Measurements from ENCODE around the gene ANAPC4. TPM values are rescaled to one million over a fixed set of nuclear protein-coding genes. Genes with fewer than 3 reads are reported as not detected.

ANAPC4 gene
- total RNA-seq, 4 donors from 2014 or later = 16.9 to 72.1 (median 21.1) TPM

DNA sequence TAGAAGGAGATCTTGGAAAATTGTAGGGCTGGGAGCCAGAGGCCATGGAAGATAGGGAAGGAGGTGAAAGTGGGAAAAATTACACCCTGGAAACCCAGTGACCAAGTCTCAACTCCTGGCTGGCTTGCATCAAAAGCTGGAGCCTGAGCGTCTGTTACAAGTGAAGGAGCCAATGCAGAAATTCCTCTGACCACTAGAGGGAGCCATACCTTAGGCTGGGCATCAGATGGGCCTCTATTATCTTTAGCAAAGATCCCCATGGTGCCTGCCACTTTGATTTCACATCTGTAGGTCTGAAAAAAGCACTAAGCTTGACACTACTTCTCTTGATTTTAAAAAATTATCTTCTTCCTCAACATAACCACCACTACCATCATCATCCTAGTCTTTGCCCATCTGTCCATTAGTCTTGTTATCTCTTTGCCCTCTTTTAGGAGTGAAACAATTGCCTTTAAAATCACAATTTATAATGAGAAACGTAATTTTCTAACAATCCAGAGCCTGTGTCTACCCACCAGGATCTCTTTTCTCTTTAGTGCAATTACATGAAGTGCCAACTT, 62.9 kb downstream of the ANAPC4 start:
- Histone ChIP-seq H3K36me3 (no peaks in the 10 kb centered on the region), H3K27ac (no peak overlapping the region), H3K27me3 (no peaks in the 10 kb centered on the region), H3K4me3 (no peak overlapping the region), H3K9me3 (no peaks in the 10 kb centered on the region), H3K4me1 (no peaks in the 10 kb centered on the region)
- WGBS = 30% methylated on average over 2 of the region's 2 CpGs
- peak in 1 of 2 donors; percentile 72 for DNase-seq (ENCODE audit: low spot score in 2 of 2)
- TF ChIP-seq, protein P1, sequence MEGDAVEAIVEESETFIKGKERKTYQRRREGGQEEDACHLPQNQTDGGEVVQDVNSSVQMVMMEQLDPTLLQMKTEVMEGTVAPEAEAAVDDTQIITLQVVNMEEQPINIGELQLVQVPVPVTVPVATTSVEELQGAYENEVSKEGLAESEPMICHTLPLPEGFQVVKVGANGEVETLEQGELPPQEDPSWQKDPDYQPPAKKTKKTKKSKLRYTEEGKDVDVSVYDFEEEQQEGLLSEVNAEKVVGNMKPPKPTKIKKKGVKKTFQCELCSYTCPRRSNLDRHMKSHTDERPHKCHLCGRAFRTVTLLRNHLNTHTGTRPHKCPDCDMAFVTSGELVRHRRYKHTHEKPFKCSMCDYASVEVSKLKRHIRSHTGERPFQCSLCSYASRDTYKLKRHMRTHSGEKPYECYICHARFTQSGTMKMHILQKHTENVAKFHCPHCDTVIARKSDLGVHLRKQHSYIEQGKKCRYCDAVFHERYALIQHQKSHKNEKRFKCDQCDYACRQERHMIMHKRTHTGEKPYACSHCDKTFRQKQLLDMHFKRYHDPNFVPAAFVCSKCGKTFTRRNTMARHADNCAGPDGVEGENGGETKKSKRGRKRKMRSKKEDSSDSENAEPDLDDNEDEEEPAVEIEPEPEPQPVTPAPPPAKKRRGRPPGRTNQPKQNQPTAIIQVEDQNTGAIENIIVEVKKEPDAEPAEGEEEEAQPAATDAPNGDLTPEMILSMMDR (IDR thresholded peaks at IDR 0.05) = peak; percentile 2 to 77
- TF ChIP-seq POLR2A (IDR thresholded peaks at IDR 0.05) = no peak

DNA sequence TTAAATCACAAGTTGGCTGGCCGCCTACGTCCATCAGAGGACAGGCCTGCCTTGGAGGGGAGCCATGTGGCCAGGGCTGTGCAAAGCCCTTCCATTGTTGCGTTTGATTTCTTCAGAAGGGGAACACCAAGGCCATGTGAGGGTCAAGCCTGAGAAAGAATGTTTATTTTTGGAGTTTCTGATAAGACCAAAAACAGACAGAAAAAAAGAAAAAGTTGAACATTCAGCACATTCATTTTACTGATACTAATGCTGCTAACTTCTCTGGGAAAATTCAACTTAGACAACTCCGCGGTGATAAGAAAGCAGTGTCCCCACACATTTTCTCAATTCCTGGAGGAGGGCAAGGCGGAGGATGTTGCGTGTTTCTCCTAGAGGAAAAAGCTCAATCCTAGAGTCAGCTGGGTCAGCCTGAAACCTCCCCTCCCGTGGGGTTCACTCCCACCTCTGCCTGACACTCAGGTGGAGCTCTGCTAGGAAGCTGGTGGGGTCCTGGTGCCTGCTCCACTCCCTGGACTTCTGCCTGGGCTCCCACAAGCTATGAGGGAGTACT, 63.5 kb downstream of the ANAPC4 start:
- no peaks in the 10 kb centered on the region for H3K36me3 ChIP-seq
- no peak overlapping the region for H3K4me3 ChIP-seq
- no peaks in the 10 kb centered on the region for H3K27me3 ChIP-seq
- no peaks in the 10 kb centered on the region for H3K9me3 ChIP-seq
- WGBS = 69% methylated on average over 8 of the region's 8 CpGs
- TF ChIP-seq EP300 (IDR thresholded peaks at IDR 0.05) (no peak), POLR2AphosphoS5 (IDR thresholded peaks at IDR 0.05) (no peak), POLR2A (IDR thresholded peaks at IDR 0.05) (no peak)
- TF ChIP-seq, protein P1 (IDR thresholded peaks at IDR 0.05) = no peak
- no peaks in the 10 kb centered on the region for H3K4me1 ChIP-seq
- H3K27ac ChIP-seq = no peak overlapping the region
- peak in 1 of 2 donors; percentile 59 for DNase-seq (ENCODE audit: low spot score in 2 of 2)

DNA sequence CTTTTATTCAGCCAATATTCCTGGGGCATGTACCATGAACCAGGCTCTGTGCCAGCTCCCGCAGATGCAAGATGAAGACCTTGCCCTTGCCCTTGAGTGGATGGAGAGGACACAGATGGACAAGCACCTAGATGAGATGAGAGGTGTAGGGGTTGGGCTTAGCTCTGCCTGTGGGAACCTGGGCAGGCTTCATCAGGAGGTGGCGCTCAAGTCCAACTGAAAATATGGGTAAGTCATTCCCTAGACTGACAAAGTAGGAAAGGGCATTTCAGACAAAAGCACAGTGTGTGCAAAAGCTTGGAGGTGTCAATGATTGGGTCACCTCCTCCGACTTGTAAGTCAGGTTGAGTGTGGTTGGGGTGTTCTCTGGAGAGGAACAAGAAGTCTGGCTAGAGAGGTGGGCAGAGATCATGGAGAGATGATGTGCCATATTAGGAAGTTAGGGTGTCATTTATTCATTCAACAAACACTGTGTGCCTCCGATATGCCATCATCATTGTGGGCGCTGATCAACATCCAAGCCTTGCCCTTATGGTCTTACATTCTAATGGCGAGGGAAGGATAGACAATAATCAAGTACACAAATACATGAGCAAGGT, 64.6 kb downstream of the ANAPC4 start:
- WGBS = 55% methylated on average over 6 of the region's 6 CpGs
- Histone ChIP-seq H3K4me3 (no peak overlapping the region), H3K27me3 (no peaks in the 10 kb centered on the region), H3K4me1 (no peaks in the 10 kb centered on the region), H3K27ac (no peak overlapping the region), H3K9me3 (no peaks in the 10 kb centered on the region), H3K36me3 (no peaks in the 10 kb centered on the region)
- DNase-seq (ENCODE audit: low spot score in 2 of 2) = peak in 1 of 2 donors; percentile 53
- TF ChIP-seq, protein P1 (IDR thresholded peaks at IDR 0.05) = peak in 1 of 2 donors; percentile 32
- TF ChIP-seq POLR2A (IDR thresholded peaks at IDR 0.05) = no peak

- Histone ChIP-seq H3K36me3 (no peaks in the 10 kb centered on the region), H3K9me3 (no peaks in the 10 kb centered on the region), H3K4me3 (no peak overlapping the region), H3K4me1 (no peaks in the 10 kb centered on the region), H3K27me3 (no peaks in the 10 kb centered on the region), H3K27ac (no peak overlapping the region)
- peak in 1 of 2 donors; percentile 35 for DNase-seq (ENCODE audit: low spot score in 2 of 2)
- 86% methylated on average over 9 of the region's 9 CpGs for WGBS
- TF ChIP-seq EP300 (IDR thresholded peaks at IDR 0.05) = no peak
- TF ChIP-seq, protein P1 (IDR thresholded peaks at IDR 0.05) = no peak
- no peak for TF ChIP-seq POLR2AphosphoS5 (IDR thresholded peaks at IDR 0.05)
- no peak for TF ChIP-seq POLR2A (IDR thresholded peaks at IDR 0.05)
Observed at GRCh38 chr4:25442863-25443307, 65.8 kb downstream of the ANAPC4 start.

- WGBS = 90% methylated on average over 6 of the region's 6 CpGs
Observed at GRCh38 chr4:25443851-25444250, 66.8 kb downstream of the ANAPC4 start.

More at GRCh38 chr4:25443851-25444250, 66.8 kb downstream of the ANAPC4 start:
- DNase-seq (ENCODE audit: low spot score in 2 of 2) = peak in 1 of 2 donors; percentile 50
- H3K4me1 ChIP-seq = peaks cover 4% of the 10 kb centered on the region
- H3K27ac ChIP-seq = no peak overlapping the region
- no peak overlapping the region for H3K4me3 ChIP-seq
- no peaks in the 10 kb centered on the region for H3K27me3 ChIP-seq
- TF ChIP-seq EP300 (IDR thresholded peaks at IDR 0.05) = no peak
- TF ChIP-seq, protein P1 (IDR thresholded peaks at IDR 0.05) = no peak
- no peak for TF ChIP-seq POLR2AphosphoS5 (IDR thresholded peaks at IDR 0.05)
- no peak for TF ChIP-seq POLR2A (IDR thresholded peaks at IDR 0.05)
- H3K36me3 ChIP-seq = no peaks in the 10 kb centered on the region
- H3K9me3 ChIP-seq = no peaks in the 10 kb centered on the region
